SK-N-SH (cell line): Measurements from ENCODE around the gene CCDC69.

ENCODE experiments used
- JUND ChIP-seq: IDR thresholded peaks from 2 replicates; pipeline ENCODE4 v1.4.0; 2012
- MXI1 ChIP-seq: IDR thresholded peaks from 2 replicates; pipeline ENCODE4 v1.6.1; 2012; ENCODE audit warnings: mild to moderate bottlenecking, low read depth, low read length, improper control_type of control experiment
- POLR2AphosphoS5 ChIP-seq: IDR thresholded peaks from 2 replicates; pipeline ENCODE4 v1.6.1; 2012; ENCODE audit warnings: low read depth, low read length
- RCOR1 ChIP-seq: fragments of 150-350 bp; IDR thresholded peaks from 2 replicates; pipeline ENCODE4 v1.6.1; 2017; ENCODE audit warnings: antibody characterized with exemption, low read length
- TF ChIP-seq, protein P1 (sequence below): IDR thresholded peaks from 2 replicates; pipeline ENCODE4 v1.4.0; 2012; ENCODE audit warnings: low read depth
- TF ChIP-seq, protein P2 (sequence below): fragments of 200-600 bp; sonication (generic); IDR thresholded peaks from 2 replicates; pipeline ENCODE4 v1.6.1; 2017; ENCODE audit warnings: antibody characterized with exemption, mild to moderate bottlenecking, moderate library complexity
- TF ChIP-seq, protein P3 (sequence below): IDR thresholded peaks from 2 replicates; pipeline ENCODE4 v1.4.0; 2012; ENCODE audit warnings: low read depth, borderline replicate concordance

DNA sequence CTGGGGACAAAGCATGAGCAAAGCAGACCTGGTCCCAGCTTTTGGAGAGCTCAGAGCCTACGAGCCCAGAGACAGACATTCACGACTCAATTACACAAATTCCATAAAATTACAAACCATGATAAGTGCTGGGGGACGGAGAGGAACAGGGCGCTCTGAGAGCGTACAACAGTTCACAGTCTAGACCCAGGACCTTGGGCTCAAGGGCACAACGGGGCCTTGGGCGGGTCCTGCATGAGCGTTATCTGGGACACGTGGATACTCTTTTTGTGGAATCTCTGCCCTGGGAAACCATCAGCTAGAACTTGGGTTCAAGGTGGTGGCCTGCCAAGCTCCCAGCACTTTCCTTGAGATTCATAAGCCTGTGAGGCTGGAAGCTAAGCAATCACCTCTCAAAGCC lies 56.9 kb downstream of the CCDC69 start:
- TF ChIP-seq, protein P1, sequence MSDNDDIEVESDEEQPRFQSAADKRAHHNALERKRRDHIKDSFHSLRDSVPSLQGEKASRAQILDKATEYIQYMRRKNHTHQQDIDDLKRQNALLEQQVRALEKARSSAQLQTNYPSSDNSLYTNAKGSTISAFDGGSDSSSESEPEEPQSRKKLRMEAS, result no peak
- TF ChIP-seq RCOR1 (no peak), JUND (no peak), MXI1 (no peak), POLR2AphosphoS5 (no peak)
- TF ChIP-seq, protein P2, sequence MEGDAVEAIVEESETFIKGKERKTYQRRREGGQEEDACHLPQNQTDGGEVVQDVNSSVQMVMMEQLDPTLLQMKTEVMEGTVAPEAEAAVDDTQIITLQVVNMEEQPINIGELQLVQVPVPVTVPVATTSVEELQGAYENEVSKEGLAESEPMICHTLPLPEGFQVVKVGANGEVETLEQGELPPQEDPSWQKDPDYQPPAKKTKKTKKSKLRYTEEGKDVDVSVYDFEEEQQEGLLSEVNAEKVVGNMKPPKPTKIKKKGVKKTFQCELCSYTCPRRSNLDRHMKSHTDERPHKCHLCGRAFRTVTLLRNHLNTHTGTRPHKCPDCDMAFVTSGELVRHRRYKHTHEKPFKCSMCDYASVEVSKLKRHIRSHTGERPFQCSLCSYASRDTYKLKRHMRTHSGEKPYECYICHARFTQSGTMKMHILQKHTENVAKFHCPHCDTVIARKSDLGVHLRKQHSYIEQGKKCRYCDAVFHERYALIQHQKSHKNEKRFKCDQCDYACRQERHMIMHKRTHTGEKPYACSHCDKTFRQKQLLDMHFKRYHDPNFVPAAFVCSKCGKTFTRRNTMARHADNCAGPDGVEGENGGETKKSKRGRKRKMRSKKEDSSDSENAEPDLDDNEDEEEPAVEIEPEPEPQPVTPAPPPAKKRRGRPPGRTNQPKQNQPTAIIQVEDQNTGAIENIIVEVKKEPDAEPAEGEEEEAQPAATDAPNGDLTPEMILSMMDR, result no peak
- TF ChIP-seq, protein P3, sequence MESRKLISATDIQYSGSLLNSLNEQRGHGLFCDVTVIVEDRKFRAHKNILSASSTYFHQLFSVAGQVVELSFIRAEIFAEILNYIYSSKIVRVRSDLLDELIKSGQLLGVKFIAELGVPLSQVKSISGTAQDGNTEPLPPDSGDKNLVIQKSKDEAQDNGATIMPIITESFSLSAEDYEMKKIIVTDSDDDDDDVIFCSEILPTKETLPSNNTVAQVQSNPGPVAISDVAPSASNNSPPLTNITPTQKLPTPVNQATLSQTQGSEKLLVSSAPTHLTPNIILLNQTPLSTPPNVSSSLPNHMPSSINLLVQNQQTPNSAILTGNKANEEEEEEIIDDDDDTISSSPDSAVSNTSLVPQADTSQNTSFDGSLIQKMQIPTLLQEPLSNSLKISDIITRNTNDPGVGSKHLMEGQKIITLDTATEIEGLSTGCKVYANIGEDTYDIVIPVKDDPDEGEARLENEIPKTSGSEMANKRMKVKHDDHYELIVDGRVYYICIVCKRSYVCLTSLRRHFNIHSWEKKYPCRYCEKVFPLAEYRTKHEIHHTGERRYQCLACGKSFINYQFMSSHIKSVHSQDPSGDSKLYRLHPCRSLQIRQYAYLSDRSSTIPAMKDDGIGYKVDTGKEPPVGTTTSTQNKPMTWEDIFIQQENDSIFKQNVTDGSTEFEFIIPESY, result no peak
